Measurements from ENCODE around the gene CYP26C1. TPM values are rescaled to one million over a fixed set of nuclear protein-coding genes. Genes with fewer than 3 reads are reported as not detected.

The CYP26C1 gene
- total RNA-seq, 1 experiment from 2014 or later = 0.11 TPM

GRCh38 chr10:93097386-93097785 lies 36.8 kb downstream of the CYP26C1 start (continued):
- TF ChIP-seq ETV6 (CRISPR knock-in tag; IDR thresholded peaks at IDR 0.05) (no peak), NFYB (CRISPR knock-in tag; conservative IDR thresholded peaks at IDR 0.05; ENCODE audit: low read depth) (no peak), ATF6 (CRISPR knock-in tag; IDR thresholded peaks at IDR 0.05) (no peak)

- ATAC-seq = no peak
- TF ChIP-seq ZMAT4 (CRISPR knock-in tag; IDR thresholded peaks at IDR 0.05) (no peak), ZNF396 (CRISPR knock-in tag; IDR thresholded peaks at IDR 0.05; ENCODE audit: borderline replicate concordance) (no peak)
- H3K4me1 Mint-ChIP-seq = peaks cover 5% of the 10 kb centered on the region
- POLR2A ChIA-PET = interaction anchor here (0.7 kb wide), 1 partner anchor 31 kb away, joined by 3 read pairs; no protein-coding TSS in a partner anchor
- H3K36me3 Mint-ChIP-seq = 0 out of 2 replicates have a peak, but pooled peaks cover 1% of the 10 kb centered on the region
- no peak overlapping the region for H3K27ac Mint-ChIP-seq
- H3K9me3 Mint-ChIP-seq = peaks cover 12% of the 10 kb centered on the region
- H3K4me3 Mint-ChIP-seq = no peak overlapping the region
- DNase-seq (ENCODE audit: low spot score) = no peak
- peaks cover 2% of the 10 kb centered on the region; the same call in 1 of the 2 replicates for H3K27me3 Mint-ChIP-seq (ENCODE audit: low read depth)
- CTCF ChIA-PET = no interaction called here
Measured at GRCh38 chr10:93098816-93099215, 38.2 kb downstream of the CYP26C1 start.

- Mint-ChIP-seq H3K9me3 (peaks cover 17% of the 10 kb centered on the region), H3K4me3 (no peak overlapping the region), H3K27ac (no peak overlapping the region), H3K36me3 (peaks cover 4% of the 10 kb centered on the region; the same call in 1 of the 2 replicates), H3K4me1 (peaks cover 5% of the 10 kb centered on the region), H3K27me3 (ENCODE audit: low read depth) (peaks cover 2% of the 10 kb centered on the region; the same call in 1 of the 2 replicates)
- ATAC-seq (no peak), DNase-seq (ENCODE audit: low spot score) (no peak)
- POLR2A ChIA-PET = no interaction called here
- CTCF ChIA-PET = no interaction called here
- no peak for TF ChIP-seq ZNF317 (CRISPR knock-in tag; IDR thresholded peaks at IDR 0.05; ENCODE audit: borderline replicate concordance, low read depth)
- TF ChIP-seq FOXP1 (CRISPR knock-in tag; IDR thresholded peaks at IDR 0.05; ENCODE audit: borderline replicate concordance) = no peak
- no peak for TF ChIP-seq SMAD4 (CRISPR knock-in tag; IDR thresholded peaks at IDR 0.05)
- no peak for TF ChIP-seq ARID4B (CRISPR knock-in tag; IDR thresholded peaks at IDR 0.05; ENCODE audit: borderline replicate concordance)
- no peak for TF ChIP-seq RELA (CRISPR knock-in tag; IDR thresholded peaks at IDR 0.05; ENCODE audit: borderline replicate concordance)
- no peak for TF ChIP-seq AFF4 (CRISPR knock-in tag; IDR thresholded peaks at IDR 0.05; ENCODE audit: borderline replicate concordance)
- TF ChIP-seq CREB1 (CRISPR knock-in tag; IDR thresholded peaks at IDR 0.05) = no peak
- no peak for TF ChIP-seq OVOL2 (CRISPR knock-in tag; IDR thresholded peaks at IDR 0.05; ENCODE audit: borderline replicate concordance)
- TF ChIP-seq SP1 (CRISPR knock-in tag; conservative IDR thresholded peaks at IDR 0.05) = no peak
- no peak for TF ChIP-seq MLX (CRISPR knock-in tag; IDR thresholded peaks at IDR 0.05)
- TF ChIP-seq NFATC4 (CRISPR knock-in tag; IDR thresholded peaks at IDR 0.05) = no peak
- TF ChIP-seq AR (CRISPR knock-in tag; IDR thresholded peaks at IDR 0.05) = no peak
- no peak for TF ChIP-seq CDX4 (CRISPR knock-in tag; IDR thresholded peaks at IDR 0.05; ENCODE audit: borderline replicate concordance)
- TF ChIP-seq GTF2I (CRISPR knock-in tag; conservative IDR thresholded peaks at IDR 0.05) = no peak
Measured at GRCh38 chr10:93099670-93100069, 39.1 kb downstream of the CYP26C1 start.

Data from WTC11 (cell line).